ENCODE data around the gene CACNA1C. TPM values are rescaled to one million over a fixed set of nuclear protein-coding genes. Genes with fewer than 3 reads are reported as not detected.

The CACNA1C gene
- total and polyA plus RNA-seq, 2 donors (not counting 1 experiment from before 2014, with no cell fraction given): 0.01 to 0.02 TPM

- Histone ChIP-seq H3K27ac (ENCODE audit: low read length in 2 of 2) (no peak overlapping the region), H4K20me1 (ENCODE audit: control insufficient read depth, insufficient read depth, low read length, poor library complexity, severe bottlenecking) (no peaks in the 10 kb centered on the region), H3K36me3 (replicated peaks in 1 of 2; ENCODE audit: control extremely low read depth in 1 of 2, control insufficient read depth in 1 of 2, extremely low read depth in 1 of 2, insufficient read depth in 2 of 2, low read length in 1 of 2) (no peaks in the 10 kb centered on the region), H2AFZ (ENCODE audit: insufficient read depth, low read depth, low read length, poor library complexity, severe bottlenecking) (no peak overlapping the region), H3K27me3 (replicated peaks in 1 of 4; ENCODE audit: control extremely low read depth in 1 of 4, control insufficient read depth in 3 of 4, insufficient read depth in 4 of 4, low read length in 3 of 4) (no peaks in the 10 kb centered on the region), H3K9me3 (ENCODE audit: control extremely low read depth in 1 of 3, control insufficient read depth in 2 of 3, insufficient read depth in 1 of 3, low read length in 2 of 3) (no peaks in the 10 kb centered on the region), H3K4me3 (ENCODE audit: control extremely low read depth in 1 of 5, extremely low read depth in 1 of 5, insufficient read depth in 1 of 5, low read depth in 2 of 5, low read length in 4 of 5) (no peak overlapping the region), H3K4me1 (ENCODE audit: control insufficient read depth in 2 of 2, insufficient read depth in 2 of 2, low read length in 2 of 2) (no peaks in the 10 kb centered on the region), H3K9ac (ENCODE audit: low read length) (no peak overlapping the region), H3K79me2 (ENCODE audit: control insufficient read depth, insufficient read depth, low read length) (no peaks in the 10 kb centered on the region), H3K4me2 (replicated peaks; ENCODE audit: low read depth, low read length, poor library complexity, severe bottlenecking) (no peak overlapping the region)
- Mint-ChIP-seq H3K9me3 (ENCODE audit: insufficient read depth) (no peaks in the 10 kb centered on the region), H3K27ac (no peak overlapping the region), H3K4me3 (no peak overlapping the region), H3K4me1 (no peaks in the 10 kb centered on the region), H3K27me3 (no peaks in the 10 kb centered on the region)
- ChIA-PET POLR2A (no interaction called here), CTCF (no interaction called here)
- DNase-seq (no peak), ATAC-seq (ENCODE audit: low read depth) (no peak)
- 82% methylated on average over 2 of the region's 5 CpGs for WGBS (ENCODE audit: insufficient coverage)
- TF ChIP-seq CTCF (IDR thresholded peaks at IDR 0.05) (no peak), EZH2 (IDR thresholded peaks at IDR 0.05; ENCODE audit: borderline replicate concordance, insufficient read depth, low read depth, low read length, poor library complexity, severe bottlenecking) (no peak)
- intact Hi-C loops (cut with micrococcal nuclease): no loop called here
These were observed 398.7 kb downstream of the CACNA1C start for GRCh38 chr12:2451497-2451896.

GRCh38 chr12:2453076-2453760 lies 400.4 kb downstream of the CACNA1C start:
- TF ChIP-seq CTCF (IDR thresholded peaks at IDR 0.05): no peak
- no peak for TF ChIP-seq EZH2 (IDR thresholded peaks at IDR 0.05; ENCODE audit: borderline replicate concordance, insufficient read depth, low read depth, low read length, poor library complexity, severe bottlenecking)
- Histone ChIP-seq H3K27ac (ENCODE audit: low read length in 2 of 2) (no peak overlapping the region), H2AFZ (ENCODE audit: insufficient read depth, low read depth, low read length, poor library complexity, severe bottlenecking) (no peak overlapping the region), H3K9ac (ENCODE audit: low read length) (no peak overlapping the region), H3K27me3 (replicated peaks in 1 of 4; ENCODE audit: control extremely low read depth in 1 of 4, control insufficient read depth in 3 of 4, insufficient read depth in 4 of 4, low read length in 3 of 4) (no peaks in the 10 kb centered on the region), H3K79me2 (ENCODE audit: control insufficient read depth, insufficient read depth, low read length) (no peaks in the 10 kb centered on the region), H3K4me3 (ENCODE audit: control extremely low read depth in 1 of 5, extremely low read depth in 1 of 5, insufficient read depth in 1 of 5, low read depth in 2 of 5, low read length in 4 of 5) (no peak overlapping the region), H3K4me1 (ENCODE audit: control insufficient read depth in 2 of 2, insufficient read depth in 2 of 2, low read length in 2 of 2) (no peaks in the 10 kb centered on the region), H3K4me2 (replicated peaks; ENCODE audit: low read depth, low read length, poor library complexity, severe bottlenecking) (no peak overlapping the region), H3K36me3 (replicated peaks in 1 of 2; ENCODE audit: control extremely low read depth in 1 of 2, control insufficient read depth in 1 of 2, extremely low read depth in 1 of 2, insufficient read depth in 2 of 2, low read length in 1 of 2) (no peaks in the 10 kb centered on the region), H3K9me3 (ENCODE audit: control extremely low read depth in 1 of 3, control insufficient read depth in 2 of 3, insufficient read depth in 1 of 3, low read length in 2 of 3) (no peaks in the 10 kb centered on the region), H4K20me1 (ENCODE audit: control insufficient read depth, insufficient read depth, low read length, poor library complexity, severe bottlenecking) (no peaks in the 10 kb centered on the region)
- ChIA-PET POLR2A (no interaction called here), CTCF (no interaction called here)
- WGBS (ENCODE audit: insufficient coverage): 87% methylated on average over 15 of the region's 15 CpGs
- Mint-ChIP-seq H3K4me1 (no peaks in the 10 kb centered on the region), H3K27me3 (no peaks in the 10 kb centered on the region), H3K4me3 (no peak overlapping the region), H3K9me3 (ENCODE audit: insufficient read depth) (no peaks in the 10 kb centered on the region), H3K27ac (no peak overlapping the region)
- intact Hi-C loops (cut with micrococcal nuclease): no loop called here
- ATAC-seq (ENCODE audit: low read depth): no peak
- no peak for DNase-seq

Data from B cell (primary cell).